Heart left ventricle (tissue), 13 donors: ENCODE results near the gene UQCC5.

Experiments
- CTCF ChIP-seq, 12 donors: fragments of 200-600 bp; sonication (generic) in 4 of 12; IDR thresholded peaks; one replicate each; pipeline versions ENCODE4 v1.5.0 to v1.8.0; 2018 to 2022; ENCODE audit warnings: antibody characterized with exemption in 12 of 12, mild to moderate bottlenecking in 5 of 12
- POLR2A ChIP-seq, 2 donors: fragments of 450-650 bp; IDR thresholded peaks; one replicate each; pipeline ENCODE4 v1.6.1; 2017; ENCODE audit warnings: antibody characterized with exemption in 2 of 2, mild to moderate bottlenecking in 2 of 2, moderate library complexity in 2 of 2
- donor health status: ischemic (EF 13 %, LVEDD 7.1; RV severe dilation, severe dysfunction).
- donor health status: DM: no; HTN: yes; CAD: no.
- donor health status: DM: no; HTN: no; CAD: no.
- donor health status: ischemic (EF 25% LVEDD 6.9; RV normal size, moderate dysfunction).
- donor health status: ischemic (EF 25% LVEDD 5.7; RV mildly dilated, moderate dysfunction).
- donor health status: ischemic (EF 35%, LVEDD 5.7; RV mildly dilated, moderate dysfunction).
- donor health status: nonischemic (EF 11% LVEDD 7.7; RV severe dilation, severe dysfunction).
- donor health status: DM: yes; HTN: yes; CAD: no.
- donor health status: PGD.
- donor health status: ischemic (EF 29% LVEDD 5.4; RV normal size, mild dysfunction).
- donor health status: nonischemic (EF 23%, LVEDD 6.1; RV moderate dilation, normal function).

GRCh38 chr3:52493232-52494017, 43.0 kb upstream of the UQCC5 start:
- TF ChIP-seq POLR2A (IDR thresholded peaks at IDR 0.05), result no peak
- no peak for TF ChIP-seq CTCF (IDR thresholded peaks at IDR 0.05)
